CD4-positive, alpha-beta T cell treated with Interleukin-2 at 100 ng/mL for 4 hours (primary cell): ENCODE results near the gene CAPZB.
"Not testable (repeated sequence)": the region's sequence is repeated elsewhere in the genome, so short reads cannot be mapped to it uniquely, and the experiment has no call there.

Source experiments
- DNase-seq: peaks from one replicate; pipeline ENCODE4 v3.0.0-alpha.2; 2020; ENCODE audit warnings: low spot score

The CAPZB gene

DNA sequence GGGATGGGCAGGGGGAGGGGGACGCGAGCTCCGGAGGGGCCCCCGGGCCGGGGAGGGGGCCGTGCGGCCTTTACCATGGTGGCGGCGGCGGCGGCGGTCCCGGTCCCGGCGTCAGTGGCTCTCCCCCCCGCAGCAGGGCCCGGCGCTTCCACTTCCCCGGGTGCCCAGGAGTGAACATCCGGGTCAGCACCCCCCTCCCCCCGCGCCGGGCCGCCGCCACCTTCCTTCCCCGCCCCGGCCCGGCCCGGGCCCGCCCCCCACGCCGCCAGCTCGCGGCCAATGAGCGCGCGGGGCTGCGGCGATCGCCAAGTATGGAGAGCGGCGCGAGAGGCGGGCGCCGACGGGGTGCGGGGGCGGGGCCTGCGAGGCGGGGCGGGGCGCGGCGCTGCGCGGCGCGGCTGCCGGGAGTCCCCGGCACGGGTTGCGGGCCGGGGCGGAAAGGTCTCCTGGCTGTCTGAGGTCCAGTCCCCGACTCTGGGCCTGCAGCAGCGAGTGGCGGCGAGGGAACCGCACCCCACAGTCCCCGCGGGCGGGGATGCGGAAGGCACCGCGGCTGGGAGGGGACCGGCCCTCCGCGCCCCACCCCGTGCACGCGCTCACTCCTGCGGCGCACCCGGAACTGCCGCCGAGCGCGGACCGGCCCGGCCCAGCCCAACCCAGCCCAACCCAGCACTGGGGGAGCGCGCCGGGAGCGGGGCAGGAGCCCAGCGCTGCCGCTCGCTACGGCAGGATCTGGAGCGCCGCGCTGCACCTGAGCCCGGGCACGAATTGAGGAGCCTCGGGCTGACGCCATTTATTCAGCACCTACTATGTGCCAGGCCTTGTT lies at the start of gene CAPZB:
Gene CAPZB (minus strand): TSS at position 178 of the 826 bp plus-strand sequence. CDS start 101 bp downstream, at position 77.
- DNase-seq, result peak; percentile 93

DNA sequence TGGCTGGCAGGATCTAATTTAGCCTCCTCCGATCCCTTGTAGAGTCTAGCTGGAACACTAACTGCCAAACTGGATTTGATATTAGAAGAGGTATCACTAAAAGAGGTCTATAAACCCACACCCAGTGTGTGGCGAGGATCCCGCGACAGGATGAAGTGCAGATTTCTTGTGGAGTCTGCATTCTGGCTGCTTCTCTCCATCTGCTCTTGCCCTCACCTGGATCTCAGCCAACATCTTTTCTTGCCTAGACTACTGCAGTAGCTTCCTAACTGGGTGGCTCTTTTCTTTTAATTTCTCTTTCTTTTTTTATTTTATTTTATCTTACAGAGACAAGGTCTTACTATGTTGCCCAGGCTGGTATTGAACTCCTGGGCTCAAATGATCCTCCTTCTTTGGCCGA lies 48.9 kb upstream of the CAPZB start:
- DNase-seq, result no peak

DNA sequence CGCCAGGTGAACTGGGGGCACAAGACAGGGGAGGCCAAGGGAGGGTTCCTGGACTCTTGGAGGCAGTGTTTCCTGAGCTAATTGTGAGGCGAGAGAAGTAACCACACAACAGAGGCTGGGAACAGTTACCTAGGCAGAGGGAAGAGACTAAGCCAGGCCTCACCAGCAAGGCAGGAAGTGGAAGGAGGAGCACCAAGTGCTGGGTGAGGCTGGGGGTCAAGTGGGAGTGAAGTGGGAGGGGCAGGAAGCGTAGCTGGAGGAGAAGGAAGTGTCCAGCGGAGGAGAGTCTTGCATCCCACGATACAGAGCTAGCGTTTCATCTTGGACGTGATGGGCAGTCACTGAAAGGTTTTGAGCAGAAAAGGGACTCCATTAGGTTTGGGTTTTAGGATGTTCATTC lies 48.3 kb upstream of the CAPZB start:
- DNase-seq, result no peak

DNA sequence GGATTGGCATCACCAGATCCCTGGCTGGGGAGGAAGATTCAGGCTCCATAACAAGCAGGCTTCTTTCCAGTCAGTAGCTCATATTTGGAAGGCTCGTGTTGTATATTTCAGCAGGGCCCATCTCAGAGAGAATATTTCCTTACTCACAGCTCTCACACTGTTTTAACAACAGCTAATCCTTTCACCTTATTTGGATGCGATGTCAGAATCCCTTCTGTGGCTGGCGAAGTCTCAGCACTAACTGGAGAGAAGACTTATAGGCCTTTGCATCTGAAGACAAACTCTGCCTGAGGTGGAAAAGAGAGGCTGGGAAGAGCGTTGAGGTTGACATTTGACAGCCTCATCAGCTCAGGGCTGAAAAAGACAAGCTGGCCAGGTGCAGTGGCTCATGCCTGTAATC lies 47.2 kb upstream of the CAPZB start:
- DNase-seq, result no peak

GRCh38 chr1:19529664-19530063 lies 44.3 kb upstream of the CAPZB start:
- DNase-seq, result no peak

GRCh38 chr1:19528438-19528837 lies 43.1 kb upstream of the CAPZB start:
- no peak for DNase-seq

- DNase-seq, result no peak
Observed at GRCh38 chr1:19525607-19526545, 40.5 kb upstream of the CAPZB start.

DNA sequence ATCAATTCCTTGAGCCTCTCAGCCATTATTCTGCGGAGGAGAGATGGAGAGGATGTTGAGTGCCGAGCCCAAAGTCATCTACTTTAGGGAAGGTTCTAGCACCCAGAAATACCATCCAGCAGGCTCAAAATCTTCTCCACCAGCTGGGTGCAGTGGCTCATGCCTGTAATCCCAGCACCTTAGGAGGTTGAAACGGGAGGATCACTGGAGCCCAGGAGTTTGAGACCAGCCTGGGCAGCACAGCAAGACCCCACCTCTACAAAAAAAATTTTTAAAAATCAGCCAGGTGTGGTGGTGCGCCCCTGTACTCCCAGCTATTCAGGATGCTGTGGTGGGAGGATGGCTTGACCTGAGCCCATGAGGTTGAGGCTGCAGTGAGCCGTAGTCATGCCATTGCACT lies 39.5 kb upstream of the CAPZB start:
- DNase-seq, result no peak

GRCh38 chr1:19522570-19522969 lies 37.2 kb upstream of the CAPZB start:
- DNase-seq, result not testable (repeated sequence)

DNA sequence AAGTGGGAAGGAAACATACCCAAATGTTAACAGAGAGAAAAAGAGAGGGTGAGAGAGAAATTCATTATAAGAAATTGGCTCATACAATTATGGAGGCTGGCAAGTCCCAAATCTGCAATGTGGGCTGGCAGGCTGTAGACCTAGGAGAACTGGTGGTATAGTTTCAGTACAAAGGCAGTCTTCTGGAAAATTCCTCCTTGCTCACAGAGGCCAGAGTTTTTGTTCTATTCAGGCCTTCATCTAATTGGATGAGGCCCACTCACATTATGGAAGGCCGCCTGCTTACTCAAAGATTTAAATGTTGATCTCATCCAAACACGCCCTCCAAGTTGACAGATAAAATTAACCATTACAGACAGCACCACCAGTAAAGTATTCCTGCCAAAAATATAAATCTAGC lies 36.1 kb upstream of the CAPZB start:
- DNase-seq, result no peak

- DNase-seq, result no peak
Observed at GRCh38 chr1:19517017-19517416, 31.7 kb upstream of the CAPZB start.

GRCh38 chr1:19515201-19515600 lies 29.9 kb upstream of the CAPZB start:
- DNase-seq, result no peak

DNA sequence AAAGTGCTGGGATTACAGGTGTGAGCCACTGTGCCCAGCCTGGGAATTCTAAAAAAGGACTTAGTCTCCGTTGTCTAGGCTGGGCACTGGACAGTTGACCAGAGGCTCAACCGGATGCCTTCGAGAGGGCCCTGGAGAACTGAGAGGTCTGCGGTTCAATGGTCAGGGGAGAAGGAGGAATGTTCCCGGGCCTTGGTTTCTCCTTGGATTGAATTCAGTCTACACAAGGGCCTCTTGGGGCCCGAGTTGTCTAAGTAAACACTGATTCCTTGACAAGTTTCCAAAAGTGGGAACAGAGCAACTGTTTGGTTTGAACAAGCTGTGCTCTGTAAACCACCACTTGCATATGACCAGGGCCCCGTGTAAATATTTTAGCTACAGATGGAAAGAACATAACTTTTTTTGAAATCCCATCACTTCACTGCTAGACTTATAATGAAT lies 29.1 kb upstream of the CAPZB start:
- DNase-seq, result no peak

DNA sequence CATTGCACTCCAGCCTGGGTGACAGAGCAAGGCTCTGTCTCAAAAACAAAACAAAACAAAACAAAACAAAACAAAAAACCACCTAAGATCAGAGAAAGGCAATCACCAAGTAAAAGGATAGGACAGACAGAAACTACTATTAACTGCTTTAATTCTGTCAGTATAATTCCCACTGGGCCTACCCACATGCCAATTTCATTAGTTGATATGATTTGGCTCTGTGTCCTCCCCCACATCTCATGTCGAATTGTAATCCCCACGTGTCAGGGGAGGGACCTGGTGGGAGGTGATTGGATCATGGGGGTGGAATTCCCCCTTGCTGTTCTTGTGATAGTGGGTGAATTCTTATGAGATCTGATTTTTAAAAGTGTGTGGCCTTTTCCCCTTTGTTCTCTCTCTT lies 27.2 kb upstream of the CAPZB start:
- no peak for DNase-seq

DNA sequence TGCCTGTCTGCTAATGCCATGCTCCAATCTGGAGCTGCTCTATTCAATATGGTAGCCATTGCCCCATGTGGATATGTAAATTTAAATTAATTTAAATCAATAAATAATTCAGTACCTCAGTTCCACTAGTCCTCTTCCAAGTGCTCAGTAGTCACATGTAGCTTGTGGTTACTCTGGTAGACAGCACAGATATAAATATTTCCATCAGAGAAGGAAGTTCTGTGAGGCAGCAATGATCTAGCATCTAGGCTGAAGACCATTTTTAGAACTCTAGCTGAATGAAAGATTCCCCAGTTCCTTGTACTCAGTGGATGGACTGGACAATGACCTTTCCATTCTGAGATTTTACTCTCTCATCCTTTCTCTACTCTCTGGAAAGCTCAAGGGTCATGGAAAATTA lies 25.8 kb upstream of the CAPZB start:
- no peak for DNase-seq

DNA sequence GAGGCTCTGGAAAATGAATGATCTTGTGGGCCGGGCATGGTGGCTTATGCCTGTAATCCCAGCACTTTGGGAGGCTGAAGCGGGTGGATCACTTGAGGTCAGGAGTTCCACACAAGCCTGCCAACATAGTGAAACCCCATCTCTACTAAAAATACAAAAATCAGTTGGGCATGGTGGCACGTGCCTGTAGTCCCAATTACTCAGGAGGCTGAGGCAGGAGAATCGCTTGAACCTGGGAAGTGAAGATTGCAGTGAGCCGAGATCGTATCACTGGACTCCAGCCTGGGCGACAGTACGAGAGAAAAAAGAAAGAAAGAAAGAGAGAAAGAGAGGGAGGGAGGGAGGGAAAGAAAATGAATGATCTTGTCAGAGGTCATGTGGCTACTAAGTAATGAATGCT lies 24.3 kb upstream of the CAPZB start:
- DNase-seq, result not testable (repeated sequence)

DNA sequence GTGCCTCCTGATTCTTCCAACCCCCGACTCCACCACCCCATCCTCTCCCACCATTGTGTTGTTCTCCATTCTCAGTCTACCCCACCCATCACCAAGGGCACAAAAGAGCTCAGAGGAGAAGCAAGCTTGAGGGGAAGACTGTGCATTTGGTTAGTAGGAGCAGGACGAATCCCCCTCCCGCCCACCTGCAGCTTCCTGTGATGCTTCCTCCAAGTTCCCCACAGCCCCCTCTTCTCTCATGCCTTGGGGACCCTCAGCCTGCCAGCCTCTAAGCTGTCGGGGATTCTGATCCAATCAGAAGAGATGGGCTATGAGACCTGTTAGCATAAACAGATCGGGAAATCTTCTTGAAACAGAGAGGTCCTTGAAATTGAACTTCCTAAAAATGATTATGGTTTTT lies 22.2 kb upstream of the CAPZB start:
- DNase-seq, result no peak

GRCh38 chr1:19505693-19506457 lies 20.5 kb upstream of the CAPZB start:
- DNase-seq, result no peak

DNA sequence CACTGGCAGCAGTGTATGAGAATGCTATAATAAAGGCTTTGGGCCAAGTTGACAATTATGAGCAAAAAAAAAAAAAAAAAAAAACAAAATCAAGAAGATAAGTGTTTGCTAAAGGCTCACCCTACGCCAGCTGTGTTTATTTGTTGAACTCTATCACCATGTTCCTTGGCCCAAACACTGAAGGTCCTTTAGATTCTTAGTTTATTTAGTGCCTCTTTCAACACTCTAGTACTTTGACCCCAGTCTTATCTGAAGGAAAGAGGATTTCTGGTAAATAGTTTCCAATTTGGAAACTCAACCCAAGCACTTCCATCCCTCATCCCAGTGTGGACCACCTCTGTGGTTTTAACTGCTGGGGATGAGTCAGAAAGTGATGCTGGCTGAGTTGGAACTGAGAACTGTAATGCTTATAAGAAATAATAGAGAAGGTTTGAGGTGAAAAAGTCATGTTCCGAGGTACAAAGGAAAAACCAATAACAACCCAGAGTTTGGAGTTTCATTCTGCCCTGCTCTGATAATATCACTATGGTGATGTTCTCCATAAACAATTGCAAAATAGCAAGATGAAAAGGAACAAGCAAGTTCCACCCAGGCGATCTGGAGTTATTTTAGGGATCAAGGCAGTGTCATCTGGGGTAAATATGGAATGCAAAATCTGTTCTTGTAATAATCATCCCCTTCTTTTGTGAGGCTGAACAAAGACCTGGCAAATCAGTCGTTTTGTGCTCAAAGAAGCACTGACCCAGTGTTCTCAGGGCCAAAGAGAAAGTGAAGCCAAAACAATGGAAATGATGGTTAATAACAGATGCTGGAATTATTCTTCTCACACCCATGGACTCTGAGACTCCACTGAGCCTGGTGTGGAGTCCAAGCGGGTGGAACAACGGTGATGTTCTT lies 19.7 kb upstream of the CAPZB start:
- no peak for DNase-seq

DNA sequence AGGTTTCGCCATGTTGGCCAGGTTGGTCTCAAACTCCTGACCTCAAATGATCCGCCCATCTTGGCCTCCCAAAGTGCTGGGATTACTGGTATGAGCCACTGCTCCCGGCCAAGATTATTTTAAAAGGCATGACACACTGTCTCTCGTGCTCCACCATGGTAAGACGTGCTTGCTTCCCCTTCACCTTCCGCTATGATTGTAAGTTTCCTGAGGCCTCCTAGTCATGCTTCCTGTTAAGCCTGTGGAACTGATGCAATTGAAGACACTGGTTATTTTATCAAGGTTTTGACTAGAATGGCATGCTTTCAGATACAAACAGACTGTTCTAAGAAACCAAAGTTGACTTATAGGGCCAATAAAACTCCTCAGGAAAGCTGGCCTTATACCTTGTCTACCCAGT lies 16.9 kb upstream of the CAPZB start:
- DNase-seq, result not testable (repeated sequence)

- not testable (repeated sequence) for DNase-seq
Observed at GRCh38 chr1:19499887-19500286, 14.5 kb upstream of the CAPZB start.
